ENCODE data around the gene VAMP1.
"Not testable (repeated sequence)": the region's sequence is repeated elsewhere in the genome, so short reads cannot be mapped to it uniquely, and the experiment has no call there.

VAMP1 gene

GRCh38 chr12:6476489-6476888 lies 6.0 kb upstream of the VAMP1 start:
- Histone ChIP-seq H3K79me2 (ENCODE audit: control insufficient read depth, low read length) (no peaks in the 10 kb centered on the region), H3K4me3 (ENCODE audit: low read length) (no peak overlapping the region), H3K27me3 (ENCODE audit: control insufficient read depth, low read length) (no peaks in the 10 kb centered on the region), H3K4me1 (ENCODE audit: control insufficient read depth, low read length) (peaks cover under 1% of the 10 kb centered on the region), H3K9me2 (replicated peaks; ENCODE audit: control insufficient read depth, low read length) (no peaks in the 10 kb centered on the region), H3K36me3 (ENCODE audit: control insufficient read depth, low read length) (no peaks in the 10 kb centered on the region), H3K27ac (ENCODE audit: low read depth, low read length) (no peak overlapping the region), H4K20me1 (ENCODE audit: control insufficient read depth, insufficient read depth, low read depth, low read length) (no peaks in the 10 kb centered on the region), H3K9me3 (ENCODE audit: control insufficient read depth, insufficient read depth, low read length) (no peaks in the 10 kb centered on the region), H3K4me2 (ENCODE audit: low read length) (no peak overlapping the region), H3F3A (ENCODE audit: control insufficient read depth, insufficient read depth) (0 out of 2 replicates have a peak, but pooled peaks cover under 1% of the 10 kb centered on the region)
- no peak for TF ChIP-seq CTCF (IDR thresholded peaks at IDR 0.05; ENCODE audit: low read depth, low read length, poor library complexity, severe bottlenecking)
- no peak for TF ChIP-seq EZH2phosphoT487 (IDR thresholded peaks at IDR 0.05; ENCODE audit: borderline replicate concordance, low read length)

GRCh38 chr12:6475233-6475975 lies 4.9 kb upstream of the VAMP1 start:
- not testable (repeated sequence) for H3K27me3 ChIP-seq (ENCODE audit: control insufficient read depth, low read length); H3K4me2 ChIP-seq (ENCODE audit: low read length); H3K9me2 ChIP-seq (replicated peaks; ENCODE audit: control insufficient read depth, low read length); H4K20me1 ChIP-seq (ENCODE audit: control insufficient read depth, insufficient read depth, low read depth, low read length); H3K27ac ChIP-seq (ENCODE audit: low read depth, low read length); H3K4me3 ChIP-seq (ENCODE audit: low read length); H3K4me1 ChIP-seq (ENCODE audit: control insufficient read depth, low read length); H3F3A ChIP-seq (ENCODE audit: control insufficient read depth, insufficient read depth); H3K79me2 ChIP-seq (ENCODE audit: control insufficient read depth, low read length); H3K9me3 ChIP-seq (ENCODE audit: control insufficient read depth, insufficient read depth, low read length); H3K36me3 ChIP-seq (ENCODE audit: control insufficient read depth, low read length)

- H3F3A ChIP-seq (ENCODE audit: control insufficient read depth, insufficient read depth): peaks cover 4% of the 10 kb centered on the region; the same call in 1 of the 2 replicates
- no peak overlapping the region for H3K4me3 ChIP-seq (ENCODE audit: low read length)
- no peak overlapping the region for H3K27ac ChIP-seq (ENCODE audit: low read depth, low read length)
- H3K79me2 ChIP-seq (ENCODE audit: control insufficient read depth, low read length): peaks cover 30% of the 10 kb centered on the region
- no peak for TF ChIP-seq CTCF (IDR thresholded peaks at IDR 0.05; ENCODE audit: low read depth, low read length, poor library complexity, severe bottlenecking)
- no peak for TF ChIP-seq EZH2phosphoT487 (IDR thresholded peaks at IDR 0.05; ENCODE audit: borderline replicate concordance, low read length)
- no peaks in the 10 kb centered on the region for H3K9me2 ChIP-seq (replicated peaks; ENCODE audit: control insufficient read depth, low read length)
- H3K4me1 ChIP-seq (ENCODE audit: control insufficient read depth, low read length): peaks cover 29% of the 10 kb centered on the region
- peaks cover 29% of the 10 kb centered on the region for H3K36me3 ChIP-seq (ENCODE audit: control insufficient read depth, low read length)
- no peak overlapping the region for H3K4me2 ChIP-seq (ENCODE audit: low read length)
- no peaks in the 10 kb centered on the region for H3K9me3 ChIP-seq (ENCODE audit: control insufficient read depth, insufficient read depth, low read length)
- H3K27me3 ChIP-seq (ENCODE audit: control insufficient read depth, low read length): peaks cover 3% of the 10 kb centered on the region; the same call in 1 of the 2 replicates
- no peaks in the 10 kb centered on the region for H4K20me1 ChIP-seq (ENCODE audit: control insufficient read depth, insufficient read depth, low read depth, low read length)
Measured at GRCh38 chr12:6472491-6472890, 2.0 kb upstream of the VAMP1 start.

GRCh38 chr12:6471989-6472360 lies 1.5 kb upstream of the VAMP1 start:
- no peak overlapping the region for H3K4me2 ChIP-seq (ENCODE audit: low read length)

More at GRCh38 chr12:6471989-6472360, 1.5 kb upstream of the VAMP1 start:
- H3K9me2 ChIP-seq (replicated peaks; ENCODE audit: control insufficient read depth, low read length): no peaks in the 10 kb centered on the region
- TF ChIP-seq CTCF (IDR thresholded peaks at IDR 0.05; ENCODE audit: low read depth, low read length, poor library complexity, severe bottlenecking) (no peak), EZH2phosphoT487 (IDR thresholded peaks at IDR 0.05; ENCODE audit: borderline replicate concordance, low read length) (no peak)
- peaks cover 3% of the 10 kb centered on the region; the same call in 1 of the 2 replicates for H3K27me3 ChIP-seq (ENCODE audit: control insufficient read depth, low read length)
- no peaks in the 10 kb centered on the region for H4K20me1 ChIP-seq (ENCODE audit: control insufficient read depth, insufficient read depth, low read depth, low read length)
- H3K79me2 ChIP-seq (ENCODE audit: control insufficient read depth, low read length): peaks cover 33% of the 10 kb centered on the region
- peaks cover 31% of the 10 kb centered on the region for H3K4me1 ChIP-seq (ENCODE audit: control insufficient read depth, low read length)
- H3F3A ChIP-seq (ENCODE audit: control insufficient read depth, insufficient read depth): peaks cover 4% of the 10 kb centered on the region; the same call in 1 of the 2 replicates
- no peak overlapping the region for H3K27ac ChIP-seq (ENCODE audit: low read depth, low read length)
- no peak overlapping the region for H3K4me3 ChIP-seq (ENCODE audit: low read length)
- peaks cover 30% of the 10 kb centered on the region for H3K36me3 ChIP-seq (ENCODE audit: control insufficient read depth, low read length)
- H3K9me3 ChIP-seq (ENCODE audit: control insufficient read depth, insufficient read depth, low read length): no peaks in the 10 kb centered on the region
